GM18858 (cell line): ENCODE data around the gene DGKZ.

Experiments used
- ATAC-seq: cut with Tn5 transposase; IDR thresholded peaks from one replicate; pipeline ENCODE4 v1.9.1; 2021; ENCODE audit not compliant: unreplicated experiment

Gene DGKZ

DNA sequence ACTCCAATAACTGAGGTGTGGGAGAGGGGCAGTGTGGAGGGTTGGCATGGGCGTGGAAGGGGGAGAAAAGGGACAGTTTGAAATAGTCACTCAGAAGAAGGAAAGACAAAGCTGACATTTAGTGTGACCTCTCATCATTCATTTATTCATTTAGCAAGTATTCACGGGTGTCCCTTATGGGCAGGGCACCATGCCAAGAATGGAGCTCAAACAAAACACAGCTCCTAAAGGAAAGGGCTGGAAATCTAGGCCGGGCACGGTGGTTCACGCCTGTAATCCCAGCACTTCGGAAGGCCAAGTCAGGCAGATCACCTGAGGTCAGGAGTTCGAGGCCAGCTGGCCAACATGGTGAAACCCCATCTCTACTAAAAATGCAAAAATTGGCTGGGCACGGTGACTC lies 19.4 kb upstream of the DGKZ start:
- no peak for ATAC-seq

DNA sequence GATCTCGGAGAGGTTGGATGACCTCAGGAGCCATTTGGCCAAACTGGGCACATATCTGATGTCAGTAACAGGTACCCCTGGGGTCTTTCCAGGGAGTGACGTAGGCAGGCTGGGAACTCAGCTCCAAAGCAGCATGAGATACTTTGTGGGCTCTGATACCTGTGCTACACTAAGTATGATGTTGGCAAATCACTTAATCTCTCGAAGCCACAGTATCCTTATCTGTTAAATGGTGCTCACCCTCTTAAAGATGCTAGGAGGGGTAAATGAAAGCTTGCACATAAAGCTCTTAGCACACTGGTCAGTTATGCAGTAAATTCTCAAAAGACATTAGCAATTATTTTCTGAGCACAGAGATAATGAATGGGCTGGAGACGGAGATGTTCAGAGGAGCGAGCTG lies 17.1 kb upstream of the DGKZ start:
- ATAC-seq: no peak

DNA sequence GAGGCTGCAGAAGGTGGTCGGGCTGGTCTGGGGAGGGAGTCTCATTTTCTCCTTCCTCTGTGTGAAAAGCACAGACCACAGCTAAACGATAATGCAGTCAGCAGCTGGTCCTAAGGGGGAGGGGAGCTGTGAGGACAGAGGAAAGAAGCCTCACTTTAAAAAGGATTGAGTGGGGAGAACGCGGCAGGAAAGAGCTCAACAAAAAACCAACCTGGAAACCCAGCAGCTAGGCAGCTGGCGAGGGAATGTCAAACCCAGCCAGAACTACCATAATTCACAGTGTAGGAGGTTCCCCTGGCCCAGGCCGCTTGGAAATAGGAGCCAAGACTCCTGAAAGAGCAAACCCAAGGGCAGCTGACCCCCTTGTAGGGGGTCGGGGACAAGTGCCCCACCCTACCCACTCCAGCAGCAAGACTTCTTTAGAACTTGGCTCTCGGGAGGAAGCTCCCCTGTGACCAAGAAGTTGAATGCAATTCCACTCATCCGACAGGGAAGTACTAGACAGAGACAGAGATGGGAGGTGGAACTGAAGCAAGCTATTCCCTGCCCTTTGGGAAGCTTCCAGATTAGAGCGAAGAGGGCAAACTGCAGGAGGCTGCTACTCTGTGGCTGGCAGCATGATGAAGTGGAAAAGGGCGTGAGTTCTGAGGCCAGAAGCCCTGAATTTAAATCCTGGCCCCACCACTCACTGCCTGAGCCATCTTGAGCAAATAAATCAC lies 16.5 kb upstream of the DGKZ start:
- ATAC-seq: no peak

DNA sequence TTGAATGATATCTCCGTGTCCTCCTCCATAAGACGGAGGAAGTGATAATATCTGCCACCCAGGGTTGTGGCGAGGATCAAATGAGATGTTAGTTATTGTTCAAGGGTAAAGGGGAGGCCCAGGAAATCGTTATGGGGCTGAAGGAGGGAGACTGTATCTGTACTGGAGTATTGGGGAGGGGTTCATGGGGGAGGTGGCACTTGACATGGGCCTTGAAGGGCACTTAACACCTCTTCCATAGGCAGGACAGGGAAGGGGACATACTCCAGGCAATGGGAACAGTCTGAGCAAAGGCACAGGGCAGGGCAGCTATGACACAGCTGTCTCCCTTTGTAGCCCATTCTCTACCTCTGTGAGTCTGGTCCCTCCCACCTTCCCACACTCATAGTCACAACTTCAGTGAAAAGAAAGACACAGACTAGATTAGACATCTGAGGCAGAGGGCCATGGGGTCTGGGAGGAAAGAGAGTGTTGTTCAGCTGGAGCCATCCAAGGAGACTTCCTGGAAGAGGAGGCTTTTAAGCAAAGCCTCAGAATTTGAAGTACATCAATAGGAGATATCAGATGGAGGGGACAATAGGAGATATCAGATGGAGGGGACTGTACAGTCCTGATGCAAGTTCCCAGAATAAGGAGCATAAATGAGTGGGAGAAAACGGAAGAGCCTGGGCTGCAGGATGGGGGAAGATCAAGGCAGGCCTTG lies 15.8 kb upstream of the DGKZ start:
- ATAC-seq: no peak

DNA sequence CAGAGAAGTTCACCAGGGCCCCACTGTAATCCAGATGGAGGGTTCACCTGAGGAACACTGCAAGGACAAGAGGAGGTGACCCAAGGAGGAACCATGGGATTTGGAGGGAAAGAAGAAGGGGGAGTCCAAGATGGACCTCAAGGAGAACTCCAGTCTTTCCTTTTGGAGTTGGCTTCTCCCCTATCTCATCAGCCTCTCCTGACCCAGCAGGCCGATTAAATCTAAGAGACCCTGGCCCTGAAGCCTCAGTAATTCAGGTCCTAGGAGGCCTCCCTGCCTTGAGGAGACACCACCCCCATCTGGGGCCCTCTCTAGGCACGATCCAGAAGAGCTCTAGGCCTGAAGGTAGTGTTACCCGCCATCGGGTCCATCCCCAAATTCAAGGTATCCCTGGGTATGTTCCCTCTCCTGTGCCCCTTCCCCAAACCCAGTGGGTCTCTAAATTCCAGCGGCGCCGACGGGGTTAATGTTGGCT lies 15.1 kb upstream of the DGKZ start:
- no peak for ATAC-seq

DNA sequence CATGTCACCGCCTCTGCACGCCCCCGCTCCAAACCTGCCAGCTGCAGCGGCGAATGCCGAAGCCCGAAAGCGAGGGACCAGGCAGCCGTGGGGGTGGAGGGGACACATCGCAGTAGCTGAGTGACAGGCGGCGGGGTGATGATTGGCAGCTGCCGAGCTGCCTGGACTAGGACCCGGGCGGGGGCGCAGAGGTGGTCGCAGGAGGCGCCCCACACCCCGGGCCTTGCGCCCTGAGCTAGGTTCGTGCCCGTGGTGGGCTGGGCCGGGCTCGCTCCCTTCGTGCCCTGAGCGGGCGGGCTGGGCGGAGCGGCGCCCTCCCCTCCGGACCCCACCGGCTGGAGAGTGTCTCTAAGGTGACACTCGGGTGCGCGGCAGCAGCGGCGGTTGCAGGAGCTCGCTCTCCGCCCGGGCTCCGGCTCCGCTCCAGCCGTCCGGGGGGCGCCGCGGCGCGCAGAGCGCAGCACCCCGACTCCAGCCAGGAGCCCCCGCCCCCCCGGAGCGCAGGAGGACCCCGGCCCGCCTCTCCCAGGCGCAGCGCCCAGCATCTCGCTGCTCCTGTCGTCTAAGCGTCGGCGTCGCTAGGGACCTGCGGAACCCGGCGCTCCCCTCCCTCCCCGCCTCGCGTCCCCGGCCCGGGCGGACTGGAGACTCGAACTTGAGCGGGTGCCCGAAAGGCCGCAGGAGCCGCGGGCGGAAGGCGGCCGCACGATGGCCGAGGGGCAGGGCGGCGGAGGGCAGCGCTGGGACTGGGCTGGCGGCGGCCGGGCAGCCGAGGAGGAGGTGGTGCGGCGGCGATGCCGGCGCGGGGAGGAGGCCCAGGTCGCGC lies 14.5 kb upstream of the DGKZ start:
- no peak for ATAC-seq

DNA sequence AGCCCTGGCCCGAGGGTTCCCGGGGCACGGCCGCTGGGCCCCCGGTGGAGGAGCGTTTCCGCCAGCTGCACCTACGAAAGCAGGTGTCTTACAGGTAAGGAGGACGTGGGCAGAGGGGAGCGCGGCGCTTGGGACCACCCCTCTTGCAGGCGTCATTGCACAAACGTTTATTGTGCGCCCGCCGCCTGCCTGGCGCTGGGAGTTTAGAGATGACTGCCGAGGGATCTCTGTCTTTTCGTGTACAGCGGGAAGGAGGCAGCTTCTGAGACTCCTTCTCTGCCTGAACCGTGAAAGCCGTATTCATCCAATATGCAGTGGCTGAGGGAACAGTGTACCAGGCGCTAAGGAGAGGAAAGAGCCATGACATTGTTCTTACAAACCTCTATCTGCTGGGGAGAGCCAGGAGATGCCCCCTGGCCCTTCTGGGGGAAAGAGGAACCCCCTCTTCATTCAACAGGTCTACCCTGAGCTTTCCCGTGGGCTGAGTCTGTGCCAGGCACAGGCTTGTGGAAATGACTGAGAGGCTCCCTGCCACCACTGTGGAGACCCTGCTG lies 13.8 kb upstream of the DGKZ start:
- no peak for ATAC-seq

DNA sequence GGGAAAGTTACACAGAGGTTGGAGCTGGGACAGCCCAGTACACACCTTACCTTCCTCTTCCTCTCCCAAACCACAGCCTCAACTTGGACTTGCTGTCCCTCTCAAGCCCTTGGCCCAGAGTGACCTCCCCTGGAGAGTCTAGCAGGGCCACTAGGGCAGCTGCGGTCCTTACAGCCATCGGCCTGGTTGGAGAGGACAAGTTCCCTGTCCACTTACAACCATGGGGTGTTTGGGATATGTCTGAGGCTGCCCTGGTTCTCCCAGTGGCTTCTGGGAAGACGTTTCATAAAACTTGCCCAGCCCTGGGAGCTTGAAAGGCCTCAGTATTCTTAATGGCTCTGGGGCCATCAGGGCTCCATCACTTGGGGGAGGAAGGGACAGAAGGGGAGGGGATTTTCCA lies 13.1 kb upstream of the DGKZ start:
- no peak for ATAC-seq

DNA sequence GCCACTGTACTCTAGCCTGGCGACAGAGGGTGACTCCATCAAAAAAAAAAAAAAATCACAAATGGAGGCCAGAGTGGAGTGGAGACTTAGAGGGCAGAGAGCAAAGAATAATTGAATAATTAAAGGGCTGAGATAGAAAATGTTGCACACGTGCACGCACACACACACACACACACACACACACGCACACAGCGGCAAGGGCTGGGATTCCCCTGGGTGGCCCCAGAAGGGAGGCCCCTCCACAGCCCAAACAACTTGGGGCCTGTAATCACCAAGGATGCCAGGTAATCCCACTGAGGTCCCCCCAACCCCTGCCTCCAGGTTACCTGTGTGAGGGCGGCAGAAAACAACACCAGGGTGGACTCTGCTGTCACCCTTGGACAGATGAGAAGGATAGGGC lies 12.0 kb upstream of the DGKZ start:
- ATAC-seq: no peak

DNA sequence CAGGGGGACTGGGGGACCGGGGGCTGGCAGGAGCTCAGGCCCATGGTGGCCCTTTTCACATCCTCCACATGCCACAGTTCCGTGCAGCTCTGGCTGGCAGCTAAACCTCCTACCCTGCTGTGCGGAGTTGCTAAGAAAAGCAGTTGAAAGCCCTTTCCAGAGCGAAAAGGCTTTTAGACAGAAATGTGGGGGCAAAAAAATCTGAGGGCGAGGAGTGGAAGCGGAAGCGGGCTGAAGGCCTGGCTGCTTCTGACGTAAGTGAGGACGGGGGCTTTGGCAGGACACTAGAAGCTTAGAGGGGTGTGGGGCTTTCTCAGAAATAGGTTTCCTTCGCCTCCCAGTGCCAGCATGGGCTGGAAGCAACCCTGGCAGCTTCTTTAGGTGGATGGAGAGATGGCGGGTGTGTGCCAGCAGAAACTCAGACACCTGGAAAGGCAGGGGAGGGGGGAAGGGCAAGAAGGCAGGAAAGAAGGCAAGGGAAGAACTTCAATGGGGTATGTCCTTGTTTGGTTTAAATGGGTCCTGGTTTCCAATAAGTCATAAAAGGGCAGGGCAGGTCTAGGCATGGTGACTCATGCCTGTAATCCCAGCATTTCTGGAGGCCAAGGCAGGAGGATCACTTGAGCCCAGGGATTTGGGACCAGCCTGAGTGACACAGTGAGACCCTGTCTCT lies 11.2 kb upstream of the DGKZ start:
- no peak for ATAC-seq

DNA sequence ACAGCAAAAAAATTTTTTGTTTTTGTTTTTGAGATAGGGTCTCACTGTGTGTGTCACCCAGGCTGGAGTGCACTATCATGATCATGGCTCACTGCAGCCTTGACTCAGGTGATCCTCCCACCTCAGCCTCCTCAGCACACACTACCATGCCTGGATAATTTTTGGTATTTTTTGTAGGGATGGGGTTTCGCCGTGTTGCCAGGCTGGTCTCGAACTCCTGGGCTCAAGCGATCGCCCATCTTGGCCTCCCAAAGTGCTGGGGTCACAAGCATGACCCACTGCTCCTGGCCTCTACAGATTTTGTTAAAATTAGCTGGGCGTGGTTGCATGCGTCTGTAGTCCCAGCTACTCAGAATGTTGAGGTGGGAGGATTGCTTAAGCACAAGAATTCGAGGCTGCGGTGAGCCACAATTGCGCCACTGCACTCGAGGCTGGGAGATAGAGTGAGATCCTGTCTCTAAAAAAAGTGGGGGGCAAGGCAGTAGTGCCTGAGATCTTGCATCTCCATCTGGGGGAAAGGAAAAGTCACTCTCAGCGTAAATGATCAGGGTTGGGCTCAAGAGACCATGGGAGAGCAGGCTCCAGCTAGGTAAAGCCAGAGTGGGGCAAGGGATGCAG lies 10.6 kb upstream of the DGKZ start:
- ATAC-seq: no peak

DNA sequence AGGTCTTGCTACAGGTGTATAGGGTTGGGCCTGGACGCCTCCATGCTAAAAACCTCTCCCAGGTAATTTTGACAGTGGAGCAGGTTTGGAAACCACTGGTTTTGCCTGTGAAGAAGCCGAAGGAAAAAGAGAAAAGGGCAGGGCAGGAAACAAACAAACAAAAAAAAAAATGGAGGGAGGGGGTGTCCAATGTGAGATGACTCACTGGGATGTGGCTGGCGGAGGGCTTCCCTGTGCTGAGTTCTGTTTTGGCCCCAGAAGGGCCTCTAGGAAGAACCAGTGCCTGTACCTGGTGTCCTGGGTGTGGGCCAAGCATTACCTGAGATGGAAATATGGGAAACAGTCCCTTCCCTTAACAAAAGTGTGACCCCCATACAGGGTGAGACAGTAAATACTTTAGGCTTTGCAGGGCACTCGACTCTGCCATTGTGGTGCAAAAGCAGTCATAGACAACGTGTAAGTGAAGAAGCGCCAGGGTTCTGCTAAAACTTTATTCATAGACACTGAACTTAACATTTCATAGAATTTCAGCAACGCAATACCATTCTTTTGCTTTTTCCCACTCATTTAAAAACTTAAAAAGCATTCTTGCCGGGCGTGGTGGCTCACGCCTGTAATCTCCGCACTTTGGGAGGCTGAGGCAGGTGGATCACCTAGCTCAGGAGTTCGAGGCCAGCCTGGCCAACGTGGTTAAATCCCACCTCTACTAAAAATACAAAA lies 9.5 kb upstream of the DGKZ start:
- no peak for ATAC-seq

DNA sequence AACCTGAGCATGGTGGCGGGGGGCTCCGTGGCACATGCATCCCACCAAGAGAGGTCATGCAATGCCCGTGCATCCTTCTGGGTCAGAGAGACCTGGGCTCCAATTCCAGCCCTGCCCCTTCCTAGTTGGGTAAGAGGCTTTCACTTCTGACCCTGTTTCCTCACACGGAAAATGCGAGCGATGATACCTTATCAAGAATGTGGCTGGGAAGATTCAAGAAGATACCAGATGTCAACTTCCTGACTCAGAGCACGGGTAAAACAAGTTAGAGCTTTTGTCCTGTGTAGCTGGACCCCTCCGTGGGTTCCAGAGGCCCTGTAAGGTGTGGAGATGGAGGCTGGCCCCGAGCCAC lies 8.7 kb upstream of the DGKZ start:
- ATAC-seq: no peak

DNA sequence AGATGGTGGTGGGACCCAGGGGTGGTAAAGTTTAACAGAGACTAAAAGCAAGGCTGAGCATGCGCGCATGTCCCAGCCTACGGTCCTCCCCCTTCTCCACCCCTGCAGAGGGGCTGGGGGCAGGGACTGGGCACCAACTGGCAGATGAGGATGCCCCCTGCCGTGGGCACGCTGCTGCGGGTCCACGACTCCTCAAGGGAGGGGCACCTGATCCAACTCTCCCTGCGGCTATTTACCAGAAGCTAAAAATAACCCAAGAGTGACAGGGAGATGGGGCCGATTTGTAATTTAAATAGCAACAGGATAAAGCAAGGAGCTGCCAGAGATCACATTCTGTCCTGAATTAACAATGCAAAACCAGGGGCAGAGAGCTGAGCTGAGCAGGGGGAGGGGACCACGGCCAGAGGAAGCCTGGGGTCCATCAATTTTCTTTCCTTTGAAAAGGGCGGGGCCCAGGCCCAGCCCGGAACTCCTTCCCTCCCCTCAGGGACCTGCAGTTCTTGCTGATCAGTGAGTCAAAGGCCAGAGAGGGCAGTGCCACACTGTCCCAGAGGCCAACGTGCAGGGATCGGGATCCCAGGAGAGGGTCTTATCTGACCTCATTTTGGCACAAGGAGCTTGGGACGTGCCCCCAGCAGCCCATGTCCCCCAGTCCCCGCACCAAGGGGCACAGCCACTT lies 8.1 kb upstream of the DGKZ start:
- ATAC-seq: no peak

DNA sequence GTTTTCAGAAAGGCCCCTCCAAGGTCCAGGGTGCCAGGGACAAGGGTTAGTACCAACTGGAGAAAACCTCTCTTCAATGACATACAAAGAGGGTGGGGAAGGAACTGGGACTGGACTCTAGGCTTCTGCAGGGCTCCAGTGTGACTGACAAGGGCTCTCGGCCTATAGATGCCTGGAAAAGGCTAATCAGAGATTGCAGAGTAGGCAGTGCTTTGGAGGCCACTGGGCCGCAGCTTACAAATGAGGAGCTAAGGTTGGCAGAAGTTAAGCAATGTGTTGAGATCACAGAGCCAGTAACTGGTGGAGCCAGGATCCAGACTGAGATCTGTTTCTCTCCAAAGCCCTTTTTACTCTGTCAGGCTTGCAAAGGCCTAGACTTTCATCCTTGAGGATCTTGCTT lies 7.4 kb upstream of the DGKZ start:
- ATAC-seq: no peak

DNA sequence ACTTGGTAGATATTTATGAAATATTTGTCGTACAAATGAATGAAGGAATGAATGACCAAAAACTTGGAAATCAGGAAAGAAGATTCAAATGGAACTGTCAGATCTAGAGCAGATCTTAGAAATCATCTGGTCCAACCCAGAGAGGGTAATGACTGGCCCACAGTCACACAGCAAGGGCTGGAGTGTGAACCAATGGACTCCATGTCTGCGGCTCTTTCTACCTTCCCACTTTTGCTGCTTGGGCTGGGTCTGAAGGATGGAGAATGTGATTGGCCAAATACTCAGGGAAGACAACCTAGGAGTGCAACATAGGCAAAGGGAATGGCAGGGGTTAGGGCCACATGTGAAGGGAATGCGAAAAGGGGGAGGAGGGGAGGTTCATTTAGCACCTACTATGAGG lies 5.8 kb upstream of the DGKZ start:
- no peak for ATAC-seq

DNA sequence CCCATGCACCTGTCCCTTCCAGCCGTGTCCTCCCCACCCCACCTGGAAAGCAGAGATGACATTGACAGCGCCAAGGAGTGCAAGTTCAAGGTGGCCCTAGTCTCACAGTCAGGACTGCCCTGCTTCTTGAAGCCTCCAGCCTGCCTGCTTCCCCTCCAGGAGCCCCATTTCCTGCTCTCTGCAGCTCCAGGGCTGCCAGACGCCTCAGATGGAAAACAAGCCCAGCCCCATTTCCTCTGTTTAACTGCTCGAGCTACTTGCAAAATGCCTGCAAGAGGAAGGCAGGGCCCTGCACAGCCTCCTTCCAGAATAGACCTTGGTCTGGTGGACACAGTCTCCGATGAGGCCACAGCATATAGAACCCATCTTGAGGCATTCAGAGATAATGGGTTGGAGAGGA lies 5.0 kb upstream of the DGKZ start:
- ATAC-seq: no peak

DNA sequence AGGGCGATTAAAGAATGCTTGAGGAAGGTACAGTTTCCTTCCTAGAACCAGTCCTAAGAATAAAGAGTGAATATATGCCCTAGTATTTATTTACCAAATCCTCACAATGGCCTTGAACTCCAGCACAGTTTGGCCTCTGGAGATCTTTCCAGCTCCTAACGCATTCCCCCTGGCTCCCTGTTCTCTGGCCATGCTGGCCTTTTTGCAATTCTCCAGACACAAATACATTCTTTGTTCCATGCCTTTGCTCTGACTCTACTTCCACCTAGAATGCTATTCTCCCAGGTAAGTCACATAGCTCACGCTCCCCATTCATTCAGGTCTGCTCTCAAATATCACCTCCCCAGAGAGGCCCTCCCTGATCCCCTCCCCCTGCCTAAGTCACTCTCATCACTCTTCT lies 3.7 kb upstream of the DGKZ start:
- ATAC-seq: no peak

DNA sequence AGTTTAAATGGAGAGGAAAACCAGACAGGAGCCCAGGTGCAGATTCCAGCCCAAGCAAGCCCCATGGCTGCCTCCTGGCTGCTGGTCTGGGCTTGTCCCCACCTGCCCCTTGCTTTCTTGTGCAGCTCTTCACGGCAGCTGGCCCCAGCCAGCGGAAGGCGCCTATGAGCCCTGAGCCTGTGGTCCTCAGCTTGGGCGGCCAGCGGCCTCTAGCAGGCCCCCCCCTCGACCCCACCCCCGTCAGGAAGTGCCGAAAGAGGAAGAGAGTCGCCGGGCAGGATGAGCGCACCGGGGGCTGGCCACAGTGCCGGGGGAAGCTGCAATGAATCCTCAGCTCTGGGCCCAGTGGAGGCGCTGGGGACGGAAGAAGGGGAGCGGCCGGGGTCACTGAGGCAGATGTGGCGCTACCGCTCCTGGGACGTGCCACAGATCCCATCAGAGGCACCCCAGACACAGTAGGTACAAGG lies 2.1 kb upstream of the DGKZ start:
- no peak for ATAC-seq
